Rectal smooth muscle tissue (tissue), 1 donor: ENCODE results near the gene CD7.
A peak's percentile ranks its signal among the peaks of the same experiment; 100 is the strongest.

Experiments used
- H3K27ac ChIP-seq: one replicate; pipeline ENCODE4 v1.7.0; 2013; ENCODE audit warnings: low read depth, low read length, inconsistent platforms
- H3K27me3 ChIP-seq: one replicate; pipeline ENCODE4 v1.7.0; 2013; ENCODE audit warnings: low read length; ENCODE audit not compliant: control insufficient read depth, insufficient read depth
- H3K36me3 ChIP-seq: one replicate; pipeline ENCODE4 v1.7.0; 2013; ENCODE audit warnings: low read length; ENCODE audit not compliant: control insufficient read depth, insufficient read depth
- H3K4me1 ChIP-seq: one replicate; pipeline ENCODE4 v1.7.0; 2013; ENCODE audit warnings: low read length; ENCODE audit not compliant: control insufficient read depth, insufficient read depth
- H3K4me3 ChIP-seq: one replicate; pipeline ENCODE4 v1.7.0; 2013; ENCODE audit warnings: low read length
- H3K9ac ChIP-seq: one replicate; pipeline ENCODE4 v1.7.0; 2013; ENCODE audit warnings: low read length

CD7 gene

DNA sequence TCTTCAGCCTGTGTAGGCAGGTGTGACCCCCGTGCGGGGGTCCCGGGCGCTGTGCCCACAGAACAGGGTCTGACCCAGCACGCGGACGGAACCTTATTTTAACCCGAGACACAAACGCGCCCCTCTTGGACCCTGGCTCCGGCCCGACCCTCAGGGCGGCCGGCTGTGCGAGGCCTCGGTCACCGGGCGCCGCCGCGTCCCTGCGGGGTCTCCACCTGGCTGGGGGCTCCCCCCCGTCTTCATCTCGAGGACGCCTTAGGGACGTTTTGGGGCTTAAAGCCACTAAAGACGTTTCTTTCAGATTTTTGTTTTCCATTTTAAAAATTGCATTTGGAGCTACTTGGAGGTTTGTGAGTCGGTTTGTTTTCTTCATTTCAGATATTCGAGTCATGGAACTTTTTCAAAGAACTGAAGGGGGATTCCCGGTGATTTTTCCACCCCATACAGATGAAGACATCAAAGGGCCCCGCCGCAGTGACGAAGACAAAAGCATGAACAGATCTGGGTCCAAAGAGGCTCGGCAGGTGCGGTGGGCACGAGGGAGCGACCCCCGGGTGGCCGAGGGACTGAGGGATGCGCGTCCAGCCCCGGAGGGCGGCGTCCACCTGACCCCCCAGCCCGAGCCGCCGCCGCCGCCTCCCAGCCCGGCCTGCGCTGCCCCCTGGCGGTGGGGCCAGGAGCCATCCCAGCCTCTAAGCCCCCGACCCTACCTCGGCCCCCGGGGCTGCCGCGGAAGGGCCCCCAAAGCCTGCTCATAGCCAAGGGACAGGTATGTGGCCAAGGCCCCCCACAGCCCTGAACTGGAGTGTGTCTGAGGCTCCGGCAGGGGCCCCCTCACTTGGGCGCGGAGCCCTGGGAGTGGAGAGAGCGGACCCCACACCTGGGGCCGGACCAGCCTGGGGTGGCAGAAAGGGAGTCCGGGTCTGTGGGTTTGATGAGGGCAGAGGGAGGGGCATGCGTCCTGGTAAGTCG, 3.8 kb upstream of the CD7 start:
- no peak overlapping the region for H3K27ac ChIP-seq
- H3K4me3 ChIP-seq: peak overlapping the region; percentile 30
- peaks cover 5% of the 10 kb centered on the region for H3K27me3 ChIP-seq
- no peaks in the 10 kb centered on the region for H3K4me1 ChIP-seq
- no peak overlapping the region for H3K9ac ChIP-seq
- H3K36me3 ChIP-seq: no peaks in the 10 kb centered on the region

DNA sequence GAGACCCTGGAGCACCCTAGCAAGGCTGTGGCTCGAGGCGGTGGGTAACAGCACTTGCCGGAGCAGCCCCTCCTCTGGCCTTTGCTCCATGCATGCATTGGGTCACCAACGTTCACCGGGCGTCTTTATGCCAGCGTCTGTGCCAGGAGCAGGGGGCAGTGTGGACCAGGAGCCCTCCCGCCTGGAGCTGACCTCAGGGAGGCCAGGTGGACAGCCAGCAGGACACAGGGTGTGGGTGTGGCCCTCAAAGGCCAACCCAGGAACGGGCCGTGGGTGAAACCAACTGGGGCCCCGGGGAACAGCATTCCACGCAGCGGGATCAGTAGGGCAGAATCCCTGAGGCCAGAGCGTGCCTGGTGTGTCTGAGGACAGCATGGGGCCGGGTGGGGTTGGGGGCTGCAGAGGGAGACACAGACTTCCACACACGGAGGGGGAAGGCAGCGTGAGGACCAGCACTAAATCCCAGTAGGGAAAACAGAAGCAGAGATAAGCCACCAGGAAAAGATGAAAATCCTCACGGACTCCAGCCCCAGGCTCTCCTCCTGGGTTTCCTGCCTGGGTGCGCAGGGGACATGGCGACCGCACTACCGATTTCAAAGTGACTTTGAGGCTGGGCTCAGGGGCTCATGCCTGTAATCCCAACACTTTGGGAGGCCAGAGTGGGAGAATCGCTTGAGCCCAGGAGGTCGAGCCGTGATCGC, 2.9 kb upstream of the CD7 start:
- H3K27me3 ChIP-seq: peaks cover 10% of the 10 kb centered on the region
- H3K4me3 ChIP-seq: no peak overlapping the region

DNA sequence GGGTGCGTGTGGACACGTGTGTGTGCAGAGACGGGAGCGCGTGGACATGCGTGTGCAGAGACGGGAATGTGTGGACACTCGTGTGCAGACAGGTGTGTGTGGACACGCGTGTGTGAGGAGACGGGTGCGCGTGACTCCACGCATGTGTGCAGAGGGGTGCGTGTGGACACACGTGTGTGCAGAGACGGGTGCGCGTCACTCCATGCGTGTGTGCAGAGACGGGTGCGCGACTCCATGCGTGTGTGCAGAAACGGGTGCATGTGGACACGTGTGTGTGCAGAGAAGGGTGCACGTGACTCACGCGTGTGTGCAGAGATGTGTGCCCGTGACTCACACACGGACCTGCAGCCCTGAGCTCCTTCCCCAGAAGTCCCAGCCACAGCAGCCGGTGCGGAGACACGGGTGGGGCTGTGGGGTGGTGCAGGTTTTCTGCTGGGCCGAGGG, 2.2 kb upstream of the CD7 start:
- Histone ChIP-seq H3K27ac (no peak overlapping the region), H3K4me3 (no peak overlapping the region), H3K27me3 (peaks cover 14% of the 10 kb centered on the region), H3K36me3 (no peaks in the 10 kb centered on the region), H3K9ac (no peak overlapping the region), H3K4me1 (no peaks in the 10 kb centered on the region)

More for the DNA sequence above, 2.9 kb upstream of the CD7 start:
- Histone ChIP-seq H3K27ac (no peak overlapping the region), H3K36me3 (no peaks in the 10 kb centered on the region), H3K9ac (no peak overlapping the region), H3K4me1 (no peaks in the 10 kb centered on the region)

DNA sequence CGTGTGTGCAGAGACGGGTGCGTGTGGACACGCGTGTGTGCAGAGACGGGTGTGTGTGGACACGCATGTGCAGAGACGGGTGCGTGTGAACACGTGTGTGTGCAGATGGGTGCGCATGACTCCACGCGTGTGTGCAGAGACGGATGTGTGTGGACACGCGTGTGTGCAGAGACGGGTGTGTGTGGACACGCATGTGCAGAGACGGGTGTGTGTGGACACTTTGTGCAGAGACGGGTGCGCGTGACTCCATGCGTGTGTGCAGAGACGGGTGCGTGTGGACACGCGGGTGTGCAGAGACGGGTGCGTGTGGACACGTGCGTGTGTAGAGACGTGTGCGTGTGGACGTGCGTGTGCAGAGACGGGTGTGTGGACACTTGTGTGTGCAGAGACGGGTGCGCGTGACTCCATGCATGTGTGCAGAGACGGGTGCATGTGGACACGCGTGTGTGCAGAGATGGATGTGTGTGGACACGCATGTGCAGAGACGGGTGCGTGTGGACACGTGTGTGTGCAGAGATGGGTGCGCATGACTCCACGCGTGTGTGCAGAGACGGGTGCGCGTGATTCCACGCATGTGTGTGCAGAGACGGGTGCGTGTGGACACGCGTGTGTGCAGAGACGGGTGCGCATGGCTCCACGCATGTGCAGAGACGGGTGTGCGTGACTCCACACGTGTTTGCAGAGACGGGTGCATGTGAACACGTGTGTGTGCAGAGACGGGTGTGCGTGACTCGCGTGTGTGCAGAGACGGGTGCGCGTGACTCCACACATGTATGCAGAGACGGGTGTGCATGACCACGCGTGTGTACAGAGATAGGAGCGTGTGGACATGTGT, 1.6 kb upstream of the CD7 start:
- H3K9ac ChIP-seq: no peak overlapping the region
- H3K27me3 ChIP-seq: peaks cover 14% of the 10 kb centered on the region
- no peak overlapping the region for H3K4me3 ChIP-seq
- H3K4me1 ChIP-seq: no peaks in the 10 kb centered on the region
- no peak overlapping the region for H3K27ac ChIP-seq
- H3K36me3 ChIP-seq: no peaks in the 10 kb centered on the region

DNA sequence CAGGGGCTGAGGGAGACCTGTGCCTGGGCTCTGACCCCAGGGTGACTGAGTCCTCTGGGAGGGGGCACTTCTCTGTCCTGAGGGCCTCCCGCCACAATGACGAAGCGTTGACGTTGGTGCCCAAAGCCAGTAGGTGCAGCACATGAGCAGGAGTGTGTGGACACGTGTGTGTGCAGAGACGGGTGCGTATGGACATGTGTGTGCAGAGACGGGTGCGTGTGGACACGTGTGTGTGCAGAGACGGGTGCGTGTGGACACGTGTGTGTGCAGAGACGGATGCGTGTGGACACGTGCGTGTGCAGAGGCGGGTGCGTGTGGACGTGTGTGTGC, 726 bp upstream of the CD7 start:
- Histone ChIP-seq H3K4me3 (no peak overlapping the region), H3K36me3 (no peaks in the 10 kb centered on the region), H3K4me1 (no peaks in the 10 kb centered on the region), H3K9ac (no peak overlapping the region), H3K27me3 (peaks cover 16% of the 10 kb centered on the region), H3K27ac (no peak overlapping the region)

DNA sequence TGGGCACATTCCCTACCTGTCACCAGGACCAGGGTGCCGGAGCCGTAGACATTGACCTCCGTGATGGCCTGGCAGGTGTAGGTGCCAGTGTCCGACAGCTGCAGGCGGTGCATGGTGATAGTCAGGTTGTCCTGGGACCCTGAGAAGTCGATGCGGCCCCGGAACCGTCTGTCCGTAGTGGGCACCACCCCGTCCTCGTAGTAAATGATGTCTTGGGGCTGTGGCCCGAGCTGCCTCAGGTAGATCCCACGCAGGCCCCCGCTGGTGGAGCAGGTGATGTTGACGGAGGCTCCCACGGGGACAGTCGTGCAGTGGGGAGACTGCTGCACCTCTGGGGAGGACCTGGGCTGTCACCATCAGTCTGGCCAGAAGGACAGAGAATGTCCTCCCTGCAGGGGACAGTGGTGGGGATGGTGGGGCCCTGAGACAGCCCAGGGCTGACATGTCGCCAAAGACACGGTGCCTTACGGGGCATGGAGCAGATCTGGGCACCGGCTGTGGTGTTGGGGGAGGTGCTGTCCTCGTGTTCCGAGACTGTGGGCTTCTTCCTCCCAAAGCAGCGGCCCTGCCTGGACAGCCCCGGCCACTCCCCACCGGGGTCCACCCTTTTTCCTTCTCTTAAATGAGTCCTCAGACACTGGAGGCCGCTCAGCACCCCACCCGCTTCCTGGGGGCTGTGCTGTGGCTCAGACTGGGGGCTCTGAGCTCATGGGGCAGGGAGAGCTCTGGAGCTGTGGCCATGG, 586 bp downstream of the CD7 start:
- Histone ChIP-seq H3K36me3 (no peaks in the 10 kb centered on the region), H3K4me3 (peak overlapping the region; percentile 37), H3K27ac (no peak overlapping the region), H3K4me1 (no peaks in the 10 kb centered on the region), H3K27me3 (peaks cover 16% of the 10 kb centered on the region), H3K9ac (no peak overlapping the region)

DNA sequence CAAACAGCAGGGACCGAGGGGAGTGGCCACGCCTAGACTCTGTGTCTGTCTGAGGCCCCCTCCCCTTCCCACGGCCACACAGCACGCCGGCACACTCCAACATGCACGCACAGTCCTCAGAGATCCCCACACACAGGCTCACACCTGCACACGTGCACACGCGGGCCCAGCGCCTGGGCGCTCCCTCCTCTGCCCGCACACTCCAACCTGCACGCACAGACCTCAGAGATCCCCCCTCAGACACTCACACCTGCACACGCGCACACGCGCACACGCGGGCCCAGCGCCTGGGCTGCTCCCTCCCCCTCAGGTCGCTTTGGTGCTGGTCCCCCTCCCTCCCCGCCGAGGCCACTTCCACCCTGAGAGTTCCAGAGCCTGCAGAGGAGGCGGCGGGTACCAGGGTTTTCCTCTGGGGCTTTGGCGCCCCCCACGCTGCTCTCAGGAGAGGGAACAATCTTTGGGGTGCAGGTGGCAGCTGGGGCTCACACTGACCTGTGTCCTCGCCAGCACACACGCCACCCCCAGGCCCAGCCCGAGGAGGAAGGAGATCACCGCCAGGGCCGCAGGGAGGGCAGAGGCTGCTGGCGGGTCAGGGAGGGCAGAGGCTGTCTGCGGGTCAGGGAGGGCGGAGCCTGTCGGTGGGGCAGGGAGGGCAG, 1.6 kb downstream of the CD7 start:
- Histone ChIP-seq H3K4me1 (no peaks in the 10 kb centered on the region), H3K27ac (no peak overlapping the region), H3K27me3 (peaks cover 16% of the 10 kb centered on the region), H3K9ac (no peak overlapping the region), H3K4me3 (peak overlapping the region; percentile 19), H3K36me3 (no peaks in the 10 kb centered on the region)

DNA sequence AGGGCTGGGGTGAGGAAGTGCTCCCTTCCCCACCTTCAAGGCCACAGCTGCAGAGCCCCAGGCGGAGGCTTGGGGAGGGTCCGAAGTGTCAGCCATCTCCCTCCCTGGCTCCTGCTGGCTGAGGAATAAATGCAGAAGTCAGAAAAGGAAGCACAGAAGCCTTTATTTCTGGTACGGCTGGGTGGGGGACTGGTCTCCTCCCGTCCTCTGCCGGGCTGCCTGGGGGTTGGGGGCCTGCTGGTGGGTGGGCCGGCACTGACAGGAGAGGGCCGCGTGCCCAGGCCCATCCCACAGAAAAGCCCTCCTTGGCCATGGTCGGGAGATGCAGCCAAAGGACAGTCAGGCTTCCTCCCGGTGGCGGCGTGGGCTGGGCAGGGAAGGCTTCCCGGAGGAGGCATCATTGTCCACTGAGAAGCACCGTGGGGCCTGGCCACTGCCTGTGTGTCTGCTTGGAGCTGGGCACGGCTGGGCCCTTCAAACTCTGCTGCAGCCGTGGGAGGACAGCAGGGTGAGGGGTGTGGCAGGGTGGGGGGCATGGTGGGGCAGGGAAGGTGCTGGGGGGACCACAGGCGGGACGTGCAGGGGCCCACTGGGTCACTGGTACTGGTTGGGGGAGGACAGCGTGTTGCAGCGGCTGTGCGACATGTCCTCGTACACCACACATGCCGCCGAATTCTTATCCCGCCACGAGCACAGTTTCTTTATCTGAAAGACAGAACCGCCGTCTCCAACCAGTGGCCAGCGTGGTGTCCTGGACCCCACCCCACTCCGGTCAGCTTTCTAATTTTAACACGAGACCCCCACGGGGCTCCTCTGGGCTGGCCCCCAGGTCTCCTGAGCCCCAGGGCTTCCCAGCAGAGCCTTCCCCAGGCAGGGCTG, 2.4 kb downstream of the CD7 start:
- H3K36me3 ChIP-seq: no peaks in the 10 kb centered on the region
- H3K4me1 ChIP-seq: no peaks in the 10 kb centered on the region
- H3K27me3 ChIP-seq: peaks cover 18% of the 10 kb centered on the region
- peak overlapping the region; percentile 19 for H3K4me3 ChIP-seq
- no peak overlapping the region for H3K27ac ChIP-seq
- no peak overlapping the region for H3K9ac ChIP-seq

DNA sequence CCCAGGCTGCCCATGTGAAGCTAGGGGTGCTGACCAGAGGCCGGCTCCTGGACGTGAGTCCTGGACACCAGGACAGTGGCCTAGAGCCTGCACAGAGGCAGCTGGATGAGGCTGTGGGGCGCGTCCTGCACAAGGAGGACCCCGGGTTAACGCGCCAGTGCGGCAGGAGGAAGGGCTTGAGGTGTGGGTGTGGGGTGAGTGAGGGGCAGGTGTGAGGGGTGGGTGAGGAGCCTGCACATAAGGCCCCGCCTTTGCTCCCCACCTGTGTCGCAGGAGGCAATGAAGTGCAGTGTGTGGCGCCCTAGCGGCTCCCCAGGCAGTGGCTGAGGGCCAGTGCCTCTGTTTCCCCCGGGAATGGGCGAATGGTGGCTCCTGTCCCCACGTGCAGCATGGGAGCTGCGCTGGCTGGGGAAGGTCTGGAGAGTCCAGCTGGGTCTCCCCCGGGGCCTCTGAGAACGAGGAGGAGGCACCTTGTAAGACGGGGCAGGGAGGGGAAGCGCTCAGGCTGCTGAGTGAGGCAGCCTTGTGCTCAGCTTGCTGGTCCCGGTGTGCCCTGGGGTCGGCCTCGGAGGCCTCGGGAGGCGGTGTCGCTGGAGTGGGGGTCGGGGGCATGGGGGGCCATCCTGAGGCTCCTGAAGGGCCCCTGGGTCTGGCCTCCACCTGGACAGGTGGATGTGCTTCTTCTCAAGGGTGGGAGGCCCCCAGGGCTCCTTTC, 3.2 kb downstream of the CD7 start:
- H3K27ac ChIP-seq: no peak overlapping the region
- peaks cover 18% of the 10 kb centered on the region for H3K27me3 ChIP-seq
- no peaks in the 10 kb centered on the region for H3K4me1 ChIP-seq

DNA sequence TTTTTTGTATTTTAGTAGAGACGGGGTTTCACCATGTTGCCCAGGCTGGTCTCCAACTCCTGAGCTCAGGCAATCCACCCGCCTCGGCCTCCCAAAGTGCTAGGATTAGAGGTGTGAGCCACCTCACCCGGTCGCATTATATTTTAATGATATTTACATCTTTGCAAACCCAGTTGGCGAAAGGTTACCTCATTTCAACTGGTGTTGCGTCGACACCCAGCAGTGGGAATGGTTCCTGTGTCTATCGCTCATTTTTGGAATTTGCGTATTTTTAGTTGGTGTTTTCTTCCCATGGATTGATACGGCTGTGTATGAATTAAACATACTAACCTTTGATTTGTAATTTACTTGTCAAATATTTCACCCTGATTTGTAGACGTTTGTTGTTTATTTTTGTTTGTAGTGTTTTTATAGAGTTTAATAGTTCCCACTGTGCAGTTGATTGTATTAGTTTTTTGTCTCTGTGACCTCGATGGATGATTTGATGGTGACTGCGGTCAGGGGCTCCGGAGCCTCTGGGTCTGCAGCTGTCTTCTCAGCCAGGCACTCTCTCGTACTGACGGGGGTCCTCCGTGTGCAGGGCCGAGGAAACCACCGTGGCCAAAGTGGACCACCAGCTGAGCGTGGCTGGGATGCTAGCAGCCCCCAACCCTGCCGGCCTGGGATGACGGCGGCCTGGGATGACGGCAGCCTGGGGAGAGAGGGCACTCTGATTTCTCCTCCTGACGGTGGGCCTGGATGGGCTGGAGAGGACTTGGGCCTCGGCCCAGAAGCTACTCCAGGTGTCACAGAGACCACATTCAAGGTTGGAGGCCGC, 4.0 kb downstream of the CD7 start:
- H3K36me3 ChIP-seq: no peaks in the 10 kb centered on the region
- no peak overlapping the region for H3K27ac ChIP-seq
- no peaks in the 10 kb centered on the region for H3K4me1 ChIP-seq
- H3K4me3 ChIP-seq: no peak overlapping the region
- H3K9ac ChIP-seq: no peak overlapping the region
- H3K27me3 ChIP-seq: peaks cover 18% of the 10 kb centered on the region

More for the DNA sequence above, 3.2 kb downstream of the CD7 start:
- Histone ChIP-seq H3K36me3 (no peaks in the 10 kb centered on the region), H3K9ac (no peak overlapping the region), H3K4me3 (no peak overlapping the region)
